ENCODE results near the gene ANKRD44.
"Not testable (repeated sequence)": the region's sequence is repeated elsewhere in the genome, so short reads cannot be mapped to it uniquely, and the experiment has no call there.

The ANKRD44 gene

DNA sequence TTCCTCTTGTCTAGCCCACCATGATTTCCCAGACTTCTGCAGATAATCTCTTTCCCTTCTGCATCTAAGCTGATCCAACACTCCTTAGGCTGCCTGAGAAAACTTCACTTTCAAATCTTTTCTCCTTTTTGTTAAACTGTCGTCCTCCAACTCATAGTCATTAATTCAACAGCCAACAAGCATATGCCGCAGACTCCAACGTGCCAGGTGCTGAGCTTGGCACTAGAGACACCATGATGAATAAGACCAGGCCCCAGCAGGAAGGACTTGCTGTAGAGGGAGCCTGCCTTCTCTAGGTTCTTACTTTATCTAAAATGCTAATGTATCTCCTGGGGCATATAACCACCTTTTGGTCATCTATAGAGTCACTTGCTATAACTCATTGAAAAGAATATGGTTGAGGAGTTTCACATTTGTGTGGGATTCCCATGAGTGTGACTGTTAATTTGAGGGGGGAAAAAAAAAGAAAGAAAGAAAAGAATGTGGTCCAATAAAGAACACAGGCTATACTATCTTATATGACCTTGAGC is 51.0 kb downstream of the ANKRD44 start:
- no peak for DNase-seq (ENCODE audit: low read depth in 3 of 3)

DNA sequence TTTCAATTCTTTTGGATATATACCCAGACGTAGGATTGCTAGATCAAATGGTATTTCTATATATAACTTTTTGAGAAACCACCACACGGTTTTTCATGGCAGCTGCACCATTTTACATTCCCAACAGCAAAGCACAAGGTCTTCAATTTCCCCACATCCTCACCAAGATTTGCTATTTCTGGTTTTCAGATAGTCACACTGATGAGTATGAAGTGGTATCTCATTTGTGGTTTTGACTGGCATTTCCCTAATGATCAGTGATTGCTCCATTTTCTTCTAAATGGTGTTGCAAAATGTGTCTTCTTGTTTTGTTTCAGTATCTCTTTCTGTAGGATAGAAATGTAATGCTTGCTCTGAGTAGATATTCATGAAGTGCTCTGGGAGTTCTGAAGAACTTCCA is 52.0 kb downstream of the ANKRD44 start:
- DNase-seq (ENCODE audit: low read depth in 3 of 3) = no peak

DNA sequence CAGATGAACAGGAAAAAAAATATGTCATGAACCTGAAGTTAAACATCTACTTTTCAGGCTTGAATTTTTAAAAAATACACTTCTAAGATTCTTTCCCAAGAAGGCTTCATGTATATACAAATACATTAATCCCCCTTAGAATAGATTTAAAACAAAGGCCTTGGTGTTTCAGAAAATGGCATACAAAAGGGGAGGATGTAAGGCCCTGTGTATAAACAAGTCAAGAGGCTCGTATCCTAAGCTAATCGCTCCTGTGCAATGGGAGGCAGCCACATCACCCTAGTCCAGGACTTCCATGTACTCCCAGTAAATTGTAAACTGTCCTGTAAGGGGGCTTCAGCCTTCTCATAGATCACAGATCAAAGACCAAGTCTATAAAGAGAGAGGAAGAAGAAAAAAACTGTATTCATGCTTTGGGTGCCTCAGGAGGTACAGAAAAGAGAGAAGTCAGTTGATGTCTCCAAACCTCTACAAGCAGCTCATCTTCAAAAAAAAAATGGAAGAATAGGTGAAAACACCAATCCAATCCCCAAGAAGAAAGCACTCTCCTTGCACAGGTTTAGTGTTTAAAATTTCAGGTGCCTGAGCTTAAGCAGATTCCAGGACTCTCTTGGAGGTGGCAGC is 53.9 kb downstream of the ANKRD44 start:
- DNase-seq (ENCODE audit: low read depth in 3 of 3) = no peak

GRCh38 chr2:197256021-197256420 is 54.6 kb downstream of the ANKRD44 start:
- no peak for DNase-seq (ENCODE audit: low read depth in 3 of 3)

DNA sequence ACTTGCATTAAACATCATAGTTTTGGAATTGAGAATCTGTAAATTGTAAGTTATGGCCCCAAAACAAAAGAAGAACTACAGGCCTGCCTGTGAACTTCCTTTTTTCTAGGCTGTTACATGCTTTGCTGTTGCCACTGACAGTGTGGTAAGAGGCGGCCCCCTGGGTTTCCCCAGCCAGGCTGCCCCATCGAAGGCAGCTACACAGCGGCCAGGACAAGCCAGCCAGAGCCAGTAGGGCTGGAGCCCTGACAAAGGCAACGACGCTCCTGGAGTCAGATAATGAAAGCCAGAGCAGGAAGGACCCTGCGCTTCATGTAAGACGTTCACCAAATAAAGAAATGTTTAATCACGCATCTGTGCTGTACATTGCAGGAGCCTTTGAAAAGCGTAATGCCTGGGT is 55.0 kb downstream of the ANKRD44 start:
- DNase-seq (ENCODE audit: low read depth in 3 of 3) = peak; percentile 56 to 68 (median 60)

DNA sequence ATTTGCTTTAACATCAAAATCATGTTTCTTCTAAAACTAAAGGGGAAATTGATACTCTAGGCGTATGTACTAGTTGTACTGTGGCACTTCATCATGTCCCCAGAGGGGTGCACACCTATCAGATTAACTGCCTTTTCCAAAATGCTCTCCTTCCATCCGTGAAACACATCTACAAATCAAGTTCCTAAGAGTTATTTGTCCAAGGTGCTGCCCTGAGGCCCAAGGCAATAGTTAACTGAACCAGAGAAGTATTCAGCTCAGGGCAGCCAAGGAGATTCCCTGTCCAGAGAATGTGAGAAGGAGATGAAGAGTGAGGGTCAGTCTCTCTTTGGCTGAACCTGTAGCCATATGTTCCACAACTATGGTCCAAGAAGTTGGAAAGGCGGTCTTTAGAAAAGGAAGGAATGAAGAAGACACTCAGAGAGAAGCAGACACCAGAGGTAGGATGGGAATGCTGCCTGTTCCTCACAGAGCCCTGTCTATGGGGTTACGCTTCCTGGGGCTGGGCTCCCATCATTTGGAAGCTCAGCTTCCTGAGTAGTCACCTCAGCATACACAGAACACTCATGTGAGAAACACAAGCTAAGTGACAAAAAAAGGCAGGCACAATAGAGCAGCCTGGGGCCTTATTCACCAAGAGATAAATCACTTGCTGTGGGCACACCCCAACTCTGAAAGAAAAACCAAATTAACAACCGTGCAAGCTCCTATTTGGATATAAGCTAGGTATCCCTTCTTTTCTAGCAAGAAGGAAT is 55.6 kb downstream of the ANKRD44 start:
- no peak for DNase-seq (ENCODE audit: low read depth in 3 of 3)

- no peak for DNase-seq (ENCODE audit: low read depth in 3 of 3)
These were observed 59.0 kb downstream of the ANKRD44 start for GRCh38 chr2:197251576-197251975.

- DNase-seq (ENCODE audit: low read depth in 3 of 3) = no peak
These were observed 59.4 kb downstream of the ANKRD44 start for GRCh38 chr2:197251163-197251562.

DNA sequence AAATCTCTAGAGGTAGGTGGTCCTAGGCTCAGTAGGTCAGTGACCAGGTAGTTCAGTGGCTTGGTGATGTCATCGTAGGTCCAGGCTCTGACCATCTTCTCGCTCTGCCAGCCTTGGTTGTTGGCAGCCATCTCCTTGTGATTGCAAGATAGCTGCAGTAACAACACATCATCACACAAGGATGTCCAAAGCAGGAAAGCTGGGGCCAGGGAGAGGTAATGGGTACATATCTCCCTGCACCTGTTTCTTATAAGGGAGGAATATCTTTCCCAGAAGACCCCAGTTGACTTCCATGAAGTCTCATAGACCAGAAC is 60.5 kb downstream of the ANKRD44 start:
- DNase-seq (ENCODE audit: low read depth in 3 of 3) = no peak

GRCh38 chr2:197249381-197250083 is 61.0 kb downstream of the ANKRD44 start:
- no peak for DNase-seq (ENCODE audit: low read depth in 3 of 3)

GRCh38 chr2:197248623-197249022 is 62.0 kb downstream of the ANKRD44 start:
- DNase-seq (ENCODE audit: low read depth in 3 of 3) = no peak

DNA sequence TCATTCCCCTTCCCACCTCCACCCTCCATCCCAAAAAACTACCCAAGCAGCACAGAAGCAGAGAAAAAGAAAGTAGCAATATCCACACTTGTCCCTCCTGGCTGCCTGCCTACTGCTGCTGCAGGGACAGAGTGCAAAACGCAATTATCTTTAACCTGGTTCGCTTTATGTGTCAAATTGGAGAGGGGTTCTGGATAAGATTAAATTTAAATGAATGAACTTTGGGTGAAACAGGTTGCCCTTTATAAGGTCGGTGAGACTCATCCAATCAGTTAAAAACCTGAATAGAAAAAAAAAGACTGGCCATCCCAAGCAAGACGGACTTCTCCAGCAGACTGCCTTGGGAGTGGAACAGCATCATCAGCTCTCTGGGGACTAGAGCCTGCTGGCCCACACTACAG is 62.6 kb downstream of the ANKRD44 start:
- no peak for DNase-seq (ENCODE audit: low read depth in 3 of 3)

GRCh38 chr2:197247083-197247482 is 63.5 kb downstream of the ANKRD44 start:
- DNase-seq (ENCODE audit: low read depth in 3 of 3) = no peak

DNA sequence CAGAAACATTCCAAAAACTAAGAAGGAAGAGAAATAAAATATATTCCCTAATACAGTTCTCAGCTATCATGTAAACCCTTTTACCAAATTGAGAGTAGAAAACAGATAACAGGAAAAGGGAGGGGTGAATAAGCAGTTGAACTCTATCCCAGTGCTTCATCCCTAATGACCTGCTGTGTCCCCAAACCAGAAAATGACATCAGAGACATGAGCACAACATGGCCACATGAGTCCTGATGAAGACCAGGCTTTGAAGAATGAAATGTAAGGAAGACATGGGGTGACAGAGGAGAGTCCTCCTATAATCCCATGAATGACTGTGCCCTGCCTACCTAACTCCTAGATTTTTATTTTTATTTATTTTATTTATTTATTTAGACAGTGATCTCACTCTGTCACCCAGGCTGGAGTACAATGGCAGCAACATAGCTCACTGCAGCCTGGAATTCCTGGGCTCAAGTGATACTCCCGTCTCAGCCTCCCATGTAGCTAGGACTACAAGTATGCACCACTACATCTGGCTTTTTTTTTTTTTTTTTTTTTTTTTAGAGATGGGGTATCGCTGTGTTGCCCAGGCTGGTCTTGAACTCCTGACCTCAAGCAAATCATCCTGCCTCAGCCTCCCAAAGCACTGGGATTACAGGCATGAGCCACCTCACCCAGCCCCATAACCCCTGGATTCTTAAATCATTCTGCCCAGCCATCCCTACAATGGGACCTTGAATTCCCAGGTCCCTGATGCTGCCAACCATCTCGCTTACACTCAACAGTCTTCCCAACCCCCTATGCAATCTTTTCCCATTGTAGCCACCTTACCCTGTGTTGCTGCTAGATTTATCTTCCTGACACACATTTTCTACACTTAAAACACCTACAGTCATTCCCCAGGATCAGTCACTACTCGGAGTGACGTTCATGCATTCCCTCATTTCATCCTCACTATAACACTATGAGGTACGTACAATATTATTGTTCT is 64.5 kb downstream of the ANKRD44 start:
- no peak for DNase-seq (ENCODE audit: low read depth in 3 of 3)

- no peak for DNase-seq (ENCODE audit: low read depth in 3 of 3)
These were observed 66.2 kb downstream of the ANKRD44 start for GRCh38 chr2:197244349-197244748.

GRCh38 chr2:197242719-197243118 is 67.9 kb downstream of the ANKRD44 start:
- no peak for DNase-seq (ENCODE audit: low read depth in 3 of 3)

DNA sequence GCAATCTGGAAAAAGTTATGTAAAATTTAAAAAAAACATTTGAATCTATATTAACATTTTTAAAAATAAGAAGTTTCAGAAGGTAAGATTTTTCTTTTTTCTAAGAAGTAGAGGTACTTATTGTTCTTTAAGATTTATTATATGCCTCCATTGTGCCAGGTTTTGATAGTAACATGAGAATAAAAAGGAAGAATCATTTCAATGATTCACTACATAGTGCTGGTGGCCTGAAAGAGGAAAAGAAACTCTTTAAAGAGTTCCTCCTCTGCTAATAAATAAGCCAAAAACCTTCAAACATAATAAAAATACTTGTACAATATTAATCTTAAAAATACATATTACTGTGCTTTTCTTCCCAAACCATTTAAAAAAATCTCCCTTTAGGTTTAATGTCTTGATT is 69.0 kb downstream of the ANKRD44 start:
- no peak for DNase-seq (ENCODE audit: low read depth in 3 of 3)

GRCh38 chr2:197241153-197241552 is 69.4 kb downstream of the ANKRD44 start:
- no peak for DNase-seq (ENCODE audit: low read depth in 3 of 3)

DNA sequence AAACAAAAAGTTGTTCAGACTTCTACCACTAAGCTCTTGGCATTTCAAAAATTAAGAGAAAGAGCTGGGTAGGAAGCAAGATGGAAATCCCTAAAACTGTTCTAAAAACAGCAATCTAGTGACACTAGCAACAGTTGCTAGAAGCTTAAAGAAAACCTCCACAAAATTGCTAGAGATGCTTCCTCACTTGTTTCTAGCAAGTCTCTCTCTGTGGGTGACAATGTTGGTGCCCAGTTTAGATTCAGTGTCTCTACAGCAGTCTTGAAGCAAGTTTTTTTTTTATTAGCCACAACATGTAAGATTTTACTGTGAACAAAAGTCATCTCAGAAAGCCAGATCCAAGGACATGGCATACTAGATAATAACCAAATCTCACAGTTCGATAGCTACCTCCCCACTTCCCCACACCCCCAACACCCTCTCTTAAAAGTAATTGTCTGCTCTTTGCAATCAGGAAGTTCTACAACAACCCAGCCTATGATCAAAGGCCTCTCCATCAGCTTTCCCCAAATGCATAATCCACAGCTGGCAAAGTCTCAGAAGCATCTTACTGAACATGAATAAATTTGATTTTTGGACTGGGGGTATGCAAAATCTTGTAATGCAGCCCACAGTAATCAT is 70.0 kb downstream of the ANKRD44 start:
- DNase-seq (ENCODE audit: low read depth in 3 of 3) = no peak

GRCh38 chr2:197240018-197240417 is 70.6 kb downstream of the ANKRD44 start:
- not testable (repeated sequence) for DNase-seq (ENCODE audit: low read depth in 3 of 3)

DNA sequence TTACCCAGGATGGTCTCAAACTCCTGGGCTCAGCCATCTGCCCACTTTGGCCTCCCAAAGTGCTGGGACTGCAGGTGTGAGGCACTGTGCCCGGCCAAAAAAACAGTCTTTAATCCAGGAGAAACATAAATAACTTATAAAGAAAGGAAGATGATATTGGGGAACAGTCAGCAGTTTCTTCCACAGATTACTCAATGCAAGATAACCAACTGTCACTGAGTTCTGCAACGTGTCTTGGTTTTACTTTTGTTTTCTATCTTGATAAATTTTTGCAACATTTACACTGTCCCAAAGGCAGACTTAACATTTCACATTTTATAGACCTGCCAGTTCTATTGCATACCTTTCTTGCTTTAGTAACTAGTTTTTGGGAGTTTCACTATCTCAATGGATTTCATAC is 71.1 kb downstream of the ANKRD44 start:
- no peak for DNase-seq (ENCODE audit: low read depth in 3 of 3)

Measured in stimulated activated CD4-positive, alpha-beta T cell treated with anti-CD3 and anti-CD28 coated beads, TNF-alpha, amount 100 ng/mL, for 48 hours (primary cell).